SH-SY5Y (cell line): ENCODE data around the gene ABCB10.

Source experiments
- GATA2 ChIP-seq: IDR thresholded peaks from 2 replicates; pipeline ENCODE4 v1.6.1; 2011; ENCODE audit warnings: mild to moderate bottlenecking, low read depth, low read length
- GATA3 ChIP-seq: IDR thresholded peaks from 2 replicates; pipeline ENCODE4 v1.6.1; 2011; ENCODE audit warnings: low read depth, mild to moderate bottlenecking, low read length, moderate library complexity

The ABCB10 gene

GRCh38 chr1:229581485-229581884, 23.0 kb upstream of the ABCB10 start:
- TF ChIP-seq GATA3 (no peak), GATA2 (no peak)

DNA sequence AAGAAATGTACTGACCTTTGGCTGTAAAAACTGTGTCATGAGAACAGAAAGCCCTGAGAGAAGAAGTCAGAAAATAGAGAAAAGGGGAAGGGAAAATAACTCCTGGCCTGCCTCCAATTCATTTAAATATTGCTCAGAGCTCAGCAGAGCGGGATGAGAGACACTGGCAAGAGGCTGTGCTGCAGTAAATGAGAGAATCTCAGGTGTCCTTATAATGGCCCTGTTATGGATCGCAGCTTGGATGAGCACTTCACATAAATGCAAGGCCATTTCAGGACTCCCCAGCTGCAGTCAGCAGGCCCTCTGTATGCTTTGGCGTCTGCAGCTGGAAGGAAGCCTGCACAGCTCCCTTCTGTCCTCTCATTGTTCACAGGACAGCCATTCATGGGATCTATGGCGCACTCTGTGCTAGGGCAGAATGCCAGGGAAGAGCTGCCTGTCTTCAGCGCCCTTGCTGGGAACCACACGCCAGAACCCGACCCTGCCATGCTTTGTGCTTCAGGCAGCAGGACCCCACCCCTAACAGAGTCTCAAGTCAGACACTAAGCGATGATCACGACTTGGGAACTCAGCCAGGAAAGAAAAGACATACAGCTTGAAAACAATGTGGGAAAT, 20.7 kb upstream of the ABCB10 start:
- TF ChIP-seq GATA2 = no peak
- no peak for TF ChIP-seq GATA3

DNA sequence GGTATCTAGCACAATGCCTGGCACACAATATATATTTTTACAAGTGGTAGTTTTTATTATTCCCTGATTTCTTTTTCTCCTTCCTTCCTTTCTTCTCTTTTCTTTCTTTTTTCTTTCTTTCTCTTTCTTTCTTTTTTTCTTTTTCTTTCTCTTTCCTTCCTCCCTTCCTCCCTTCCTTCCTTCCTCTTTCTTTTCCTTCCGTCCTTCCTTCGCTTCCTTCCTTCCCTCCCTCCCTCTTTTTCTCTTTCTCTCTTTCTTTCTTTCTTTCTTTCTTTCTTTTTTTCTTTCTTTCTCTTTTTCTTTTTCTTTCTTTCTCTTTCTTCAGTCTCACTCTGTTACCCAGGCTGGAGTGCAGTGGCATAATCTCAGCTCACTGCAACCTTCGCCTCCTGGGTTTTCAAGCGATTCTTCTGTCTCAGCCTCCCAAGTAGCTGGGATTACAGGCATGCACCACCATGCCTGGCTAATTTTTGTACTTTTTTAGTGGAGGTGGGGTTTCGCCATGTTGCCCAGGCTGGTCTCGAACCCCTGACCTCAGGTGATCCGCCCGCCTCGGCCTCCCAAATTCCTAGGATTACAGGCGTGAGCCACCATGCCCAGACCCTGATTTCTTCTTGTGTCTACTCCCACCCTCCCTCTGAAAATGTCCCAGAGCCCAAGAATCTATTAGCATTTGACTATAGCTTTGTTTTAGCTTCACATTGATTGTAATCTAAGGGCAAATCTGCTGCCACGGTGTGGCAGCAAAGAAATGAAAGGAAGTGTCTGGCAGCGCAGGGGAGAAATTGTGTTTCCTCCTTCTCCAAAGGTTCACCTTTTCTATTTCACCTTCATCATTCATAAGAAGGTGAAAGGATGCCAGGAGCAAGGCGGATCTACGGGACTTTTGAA, 19.9 kb upstream of the ABCB10 start:
- TF ChIP-seq GATA3 (no peak), GATA2 (peak; percentile 64)

- TF ChIP-seq GATA3 = no peak
- no peak for TF ChIP-seq GATA2
These were observed 16.4 kb upstream of the ABCB10 start for GRCh38 chr1:229574679-229575442.

DNA sequence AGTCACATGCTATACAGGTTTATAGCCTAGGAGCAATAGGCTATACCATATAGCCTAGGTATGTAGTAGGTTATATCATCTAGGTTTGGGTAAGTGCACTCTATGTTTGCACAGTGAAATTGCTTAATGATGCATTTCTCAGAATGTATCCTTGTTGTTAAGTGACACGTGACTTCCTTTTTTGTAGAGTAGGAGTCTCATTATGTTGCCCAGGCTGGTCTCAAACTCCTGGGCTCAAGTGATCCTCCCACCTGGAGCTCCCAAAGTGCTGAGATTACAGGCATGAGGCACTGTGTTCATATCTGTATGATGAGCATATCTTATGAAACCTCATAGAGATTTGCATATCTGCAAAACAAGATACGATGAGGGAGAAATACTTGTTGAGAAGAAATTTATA, 13.8 kb upstream of the ABCB10 start:
- no peak for TF ChIP-seq GATA3
- no peak for TF ChIP-seq GATA2

GRCh38 chr1:229570891-229571516, 12.5 kb upstream of the ABCB10 start:
- TF ChIP-seq GATA3 = no peak
- no peak for TF ChIP-seq GATA2

DNA sequence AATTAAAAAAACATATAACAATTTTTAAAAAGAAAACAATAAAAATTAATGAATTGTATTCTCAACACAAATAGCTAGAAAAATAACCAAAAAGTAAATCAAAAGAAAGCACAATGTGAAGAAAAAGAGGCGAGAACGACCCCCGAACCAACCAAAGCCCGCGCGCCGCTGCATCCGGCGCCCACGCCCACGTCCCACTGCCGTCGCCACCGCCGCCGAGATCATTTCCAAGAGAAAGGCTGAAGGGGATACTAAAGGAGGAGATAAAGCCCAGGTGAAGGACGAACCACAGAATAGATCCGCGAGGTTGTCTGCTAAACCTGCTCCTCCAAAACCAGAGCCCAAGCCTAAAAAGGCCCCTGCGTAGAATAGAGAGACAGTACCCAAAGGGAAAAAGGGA, 11.8 kb upstream of the ABCB10 start:
- TF ChIP-seq GATA2 = no peak
- TF ChIP-seq GATA3 = no peak

DNA sequence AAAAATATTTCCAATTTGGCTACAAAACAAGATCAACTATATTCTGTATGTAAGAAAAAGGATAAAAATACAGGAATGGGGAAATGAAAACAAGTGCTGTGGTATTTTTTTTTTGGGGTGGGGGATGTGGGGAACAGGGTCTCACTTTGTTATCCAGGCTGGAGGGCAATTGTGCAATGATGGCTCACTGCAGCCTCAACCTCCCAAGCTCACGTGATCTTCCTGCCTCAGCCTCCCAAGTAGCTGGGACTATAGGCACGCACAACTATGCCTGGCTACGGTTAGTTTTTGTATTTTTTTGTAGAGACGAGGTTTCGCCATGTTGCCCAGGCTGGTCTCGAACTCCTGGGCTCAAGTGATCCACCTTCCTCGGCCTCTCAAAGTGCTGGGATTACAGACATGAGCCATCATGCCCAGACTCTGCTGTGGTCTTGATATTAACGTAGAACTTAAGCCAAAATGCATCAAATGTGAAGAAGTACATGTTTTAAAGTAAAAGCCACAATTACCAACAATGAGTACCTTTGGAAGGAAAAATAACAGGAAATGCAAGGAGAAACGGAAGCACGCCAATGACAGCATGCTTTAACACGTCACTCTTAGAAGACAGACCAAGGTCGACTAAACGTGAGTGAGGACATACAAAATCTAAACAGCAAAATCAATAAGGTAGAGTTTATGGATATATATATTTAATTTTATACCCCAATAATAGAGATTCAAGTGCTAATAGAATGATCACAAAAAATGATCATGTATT, 8.8 kb upstream of the ABCB10 start:
- TF ChIP-seq GATA2 (no peak), GATA3 (no peak)

DNA sequence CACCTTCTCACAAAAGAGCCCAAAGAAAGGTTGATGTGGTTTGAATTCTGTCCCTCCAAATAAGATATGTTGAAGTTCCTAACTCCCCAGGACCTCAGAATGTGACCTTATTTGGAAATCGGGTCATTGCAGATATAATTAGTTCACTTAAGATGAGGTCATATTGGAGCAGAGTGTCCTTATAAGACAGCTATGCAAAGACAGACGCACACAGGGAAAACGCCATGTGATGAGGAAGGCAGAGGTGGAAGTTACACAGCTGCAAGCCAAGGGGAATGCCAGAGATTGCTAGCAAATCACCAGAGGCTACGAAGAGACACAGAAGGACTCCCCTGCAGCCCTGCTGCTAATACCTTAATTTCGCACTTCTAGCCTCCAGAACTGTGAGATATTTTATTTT, 5.2 kb upstream of the ABCB10 start:
- TF ChIP-seq GATA3 = no peak
- no peak for TF ChIP-seq GATA2

DNA sequence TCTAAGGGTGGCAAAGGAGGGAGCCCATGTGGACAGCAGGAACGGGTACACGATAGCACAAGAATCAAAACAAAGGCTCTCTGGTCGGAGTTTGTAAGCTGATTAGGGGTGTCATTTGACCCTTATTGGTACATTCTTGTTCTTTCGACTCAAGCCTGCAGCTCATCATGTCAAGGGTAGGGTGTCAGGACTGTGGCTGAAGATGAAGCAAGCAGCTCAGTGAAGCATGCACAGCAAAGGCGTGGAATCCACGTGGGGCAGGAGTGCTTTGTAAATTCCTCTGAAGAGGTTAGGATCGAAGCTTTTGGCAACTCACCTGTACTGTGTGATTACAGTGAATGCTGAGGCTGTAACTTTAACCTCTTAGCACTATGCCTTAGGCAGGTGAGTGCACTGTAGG, 4.7 kb upstream of the ABCB10 start:
- TF ChIP-seq GATA2 (no peak), GATA3 (no peak)

- no peak for TF ChIP-seq GATA3
- no peak for TF ChIP-seq GATA2
These were observed 4.2 kb upstream of the ABCB10 start for GRCh38 chr1:229562686-229563085.

- TF ChIP-seq GATA3 (no peak), GATA2 (no peak)
These were observed 2.6 kb upstream of the ABCB10 start for GRCh38 chr1:229561141-229561540.

DNA sequence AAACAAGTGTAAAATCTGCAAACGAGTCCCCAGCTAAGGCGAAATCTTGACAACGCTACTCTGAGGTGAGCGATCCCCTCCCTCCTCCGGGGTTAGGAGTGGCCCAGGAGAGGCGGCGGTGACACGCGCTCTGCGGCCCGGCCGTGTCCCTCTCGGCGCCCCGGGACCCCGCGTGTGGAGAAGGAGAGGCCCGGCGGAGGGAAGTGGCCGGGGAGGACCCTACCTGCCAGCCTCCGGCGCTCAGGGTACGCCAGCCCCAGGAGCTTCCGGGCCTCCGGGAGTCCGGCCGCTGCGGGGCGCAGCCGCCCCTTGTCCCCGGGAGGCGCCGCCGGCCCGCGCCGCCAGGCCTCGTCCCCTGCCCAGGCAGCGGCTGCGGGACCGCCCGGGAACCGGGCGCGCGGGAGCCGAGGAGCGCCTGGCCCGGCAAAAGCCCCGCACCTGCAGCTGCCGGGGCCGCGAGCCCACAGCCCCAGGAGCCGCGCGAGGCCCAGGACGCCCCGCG, 543 bp downstream of the ABCB10 start:
- TF ChIP-seq GATA3 = no peak
- TF ChIP-seq GATA2 = no peak
